Renal cortex interstitium (tissue), 11 donors: ENCODE results near the gene FAM241B. TPM values are rescaled to one million over a fixed set of nuclear protein-coding genes. Genes with fewer than 3 reads are reported as not detected.

Experiments used
- DNase-seq, 11 donors: peaks; one replicate each; pipeline ENCODE4 v3.0.0-alpha.2; 2013; ENCODE audit warnings: low read depth in 9 of 11, low spot score in 4 of 11; ENCODE audit errors: extremely low read depth in 1 of 11
- polyA plus RNA-seq, 3 donors: library from polyadenylated mRNA; unstranded; fragments of 120-200 nt; gene quantifications; one replicate each; pipeline ENCODE4 v1.2.1, GENCODE V29; 2013; ENCODE audit not compliant: insufficient read length in 3 of 3

The FAM241B gene
- polyA plus RNA-seq, 3 donors, result 9.4 to 10.0 (median 9.9) TPM

GRCh38 chr10:69657866-69658265, 27.8 kb downstream of the FAM241B start:
- DNase-seq, result no peak

- DNase-seq, result peak in 7 of 11 donors; percentile 57 to 78 (median 67)
These were observed 29.4 kb downstream of the FAM241B start for GRCh38 chr10:69659241-69660038.

GRCh38 chr10:69660296-69660695, 30.2 kb downstream of the FAM241B start:
- no peak for DNase-seq

- DNase-seq, result no peak
These were observed 31.5 kb downstream of the FAM241B start for GRCh38 chr10:69661414-69662172.

GRCh38 chr10:69662173-69662877, 32.3 kb downstream of the FAM241B start:
- DNase-seq, result no peak

GRCh38 chr10:69662901-69663300, 32.9 kb downstream of the FAM241B start:
- DNase-seq, result no peak

- no peak for DNase-seq
These were observed 33.4 kb downstream of the FAM241B start for GRCh38 chr10:69663369-69663947.

- no peak for DNase-seq
These were observed 35.6 kb downstream of the FAM241B start for GRCh38 chr10:69665474-69666320.

- DNase-seq, result no peak
These were observed 36.7 kb downstream of the FAM241B start for GRCh38 chr10:69666756-69667155.

GRCh38 chr10:69668721-69669120, 38.7 kb downstream of the FAM241B start:
- no peak for DNase-seq

- DNase-seq, result no peak
These were observed 39.4 kb downstream of the FAM241B start for GRCh38 chr10:69669409-69669808.

- no peak for DNase-seq
These were observed 43.5 kb downstream of the FAM241B start for GRCh38 chr10:69673521-69673920.

- no peak for DNase-seq
These were observed 44.7 kb downstream of the FAM241B start for GRCh38 chr10:69674786-69675185.

- DNase-seq, result no peak
These were observed 46.3 kb downstream of the FAM241B start for GRCh38 chr10:69676301-69676700.

- no peak for DNase-seq
These were observed 48.1 kb downstream of the FAM241B start for GRCh38 chr10:69677985-69678654.

GRCh38 chr10:69679736-69680135, 49.7 kb downstream of the FAM241B start:
- no peak for DNase-seq

GRCh38 chr10:69680610-69681009, 50.6 kb downstream of the FAM241B start:
- DNase-seq, result no peak

- DNase-seq, result no peak
These were observed 51.4 kb downstream of the FAM241B start for GRCh38 chr10:69681436-69681835.
